ENCODE data around the gene HBG1.

- TF ChIP-seq, protein P1, sequence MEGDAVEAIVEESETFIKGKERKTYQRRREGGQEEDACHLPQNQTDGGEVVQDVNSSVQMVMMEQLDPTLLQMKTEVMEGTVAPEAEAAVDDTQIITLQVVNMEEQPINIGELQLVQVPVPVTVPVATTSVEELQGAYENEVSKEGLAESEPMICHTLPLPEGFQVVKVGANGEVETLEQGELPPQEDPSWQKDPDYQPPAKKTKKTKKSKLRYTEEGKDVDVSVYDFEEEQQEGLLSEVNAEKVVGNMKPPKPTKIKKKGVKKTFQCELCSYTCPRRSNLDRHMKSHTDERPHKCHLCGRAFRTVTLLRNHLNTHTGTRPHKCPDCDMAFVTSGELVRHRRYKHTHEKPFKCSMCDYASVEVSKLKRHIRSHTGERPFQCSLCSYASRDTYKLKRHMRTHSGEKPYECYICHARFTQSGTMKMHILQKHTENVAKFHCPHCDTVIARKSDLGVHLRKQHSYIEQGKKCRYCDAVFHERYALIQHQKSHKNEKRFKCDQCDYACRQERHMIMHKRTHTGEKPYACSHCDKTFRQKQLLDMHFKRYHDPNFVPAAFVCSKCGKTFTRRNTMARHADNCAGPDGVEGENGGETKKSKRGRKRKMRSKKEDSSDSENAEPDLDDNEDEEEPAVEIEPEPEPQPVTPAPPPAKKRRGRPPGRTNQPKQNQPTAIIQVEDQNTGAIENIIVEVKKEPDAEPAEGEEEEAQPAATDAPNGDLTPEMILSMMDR (conservative IDR thresholded peaks at IDR 0.05; ENCODE audit: low read length): no peak
- no peak for TF ChIP-seq EZH2phosphoT487 (IDR thresholded peaks at IDR 0.05; ENCODE audit: borderline replicate concordance, low read depth, low read length)
These were observed 7.4 kb downstream of the HBG1 start for GRCh38 chr11:5242208-5242607.

All from OCI-LY7 (cell line).